22Rv1 (cell line): ENCODE results near the gene KLHL29.
A peak's percentile ranks its signal among the peaks of the same experiment; 100 is the strongest.
"Not testable (repeated sequence)": the region's sequence is repeated elsewhere in the genome, so short reads cannot be mapped to it uniquely, and the experiment has no call there.

ENCODE experiments used
- H3K27ac ChIP-seq: fragments of 450-650 bp; 2 replicates; pipeline ENCODE4 v1.5.1; 2017
- ZFX ChIP-seq: fragments of 450-650 bp; IDR thresholded peaks from 2 replicates; pipeline ENCODE4 v1.6.1; 2017; ENCODE audit warnings: antibody characterized with exemption, borderline replicate concordance
- TF ChIP-seq, protein P1 (sequence below): fragments of 450-650 bp; IDR thresholded peaks from 2 replicates; pipeline ENCODE4 v1.5.1; 2017; ENCODE audit warnings: mild to moderate bottlenecking

Gene KLHL29

DNA sequence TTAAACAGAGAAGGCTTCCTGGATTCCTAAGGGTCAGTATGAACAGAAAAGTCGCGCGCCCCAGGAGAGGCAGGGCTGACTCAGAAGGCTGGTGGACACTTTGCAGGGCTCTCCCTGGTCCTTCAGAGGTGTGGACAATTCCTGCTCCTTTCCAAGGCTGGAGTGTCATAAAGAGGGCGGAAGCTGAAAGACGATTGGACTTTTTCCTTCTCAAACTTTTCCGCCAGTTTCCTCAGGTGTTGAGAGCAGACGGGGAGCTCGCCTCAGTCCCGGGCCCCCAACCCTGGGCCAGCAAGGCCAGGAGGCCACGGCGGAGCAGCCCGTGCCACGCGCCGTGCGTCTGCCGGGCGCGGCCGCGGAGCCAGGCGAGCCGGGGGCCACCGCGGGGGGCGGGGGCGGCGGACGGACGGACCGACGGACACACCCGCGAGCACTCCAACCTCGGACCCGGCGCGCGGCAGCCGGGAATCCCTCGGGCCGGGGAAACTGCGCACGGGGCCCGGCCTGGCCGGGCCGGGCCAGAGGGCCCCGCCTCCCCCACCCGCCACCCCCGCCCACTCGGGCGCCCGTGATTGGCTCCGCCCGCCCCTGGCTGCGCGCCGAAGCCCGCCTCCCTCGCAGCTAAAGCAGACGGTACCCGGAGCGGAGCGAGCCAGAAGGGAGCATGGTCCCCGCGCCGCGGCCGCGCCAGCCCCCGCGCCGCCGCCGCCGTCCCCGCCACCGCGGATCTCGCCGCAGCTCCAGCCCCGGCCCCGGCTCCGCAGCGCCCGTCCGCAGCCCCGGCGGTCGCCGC lies at the start of gene KLHL29:
Gene KLHL29, plus strand, starts transcription at position 629 of the 793 bp plus-strand sequence. CDS start 177,018 bp downstream, outside the sequence.
- peak within 1 kb of the TSS; percentile 38; the same call in 1 of the 2 replicates for H3K27ac ChIP-seq
- TF ChIP-seq ZFX: no peak

DNA sequence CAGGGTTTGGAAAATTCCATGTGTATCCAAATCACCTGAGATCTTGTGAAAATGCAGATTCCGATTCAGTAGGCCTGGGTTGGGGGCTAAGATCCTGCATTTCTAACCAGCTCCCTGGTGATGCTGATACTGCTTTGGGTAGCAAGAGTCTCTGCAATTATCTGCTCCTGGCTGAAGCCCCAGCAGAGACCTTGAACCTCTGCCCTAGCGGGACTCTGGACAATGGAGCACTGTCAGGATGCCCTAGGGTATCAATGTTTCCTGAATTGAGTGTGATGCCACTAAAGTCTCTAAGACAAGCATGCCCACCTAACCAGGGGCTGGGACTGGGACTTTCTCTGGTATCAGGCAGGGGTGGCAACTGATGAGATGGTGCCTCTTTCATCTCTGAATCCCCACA lies 49.4 kb upstream of the KLHL29 start:
- H3K27ac ChIP-seq: no peak overlapping the region

DNA sequence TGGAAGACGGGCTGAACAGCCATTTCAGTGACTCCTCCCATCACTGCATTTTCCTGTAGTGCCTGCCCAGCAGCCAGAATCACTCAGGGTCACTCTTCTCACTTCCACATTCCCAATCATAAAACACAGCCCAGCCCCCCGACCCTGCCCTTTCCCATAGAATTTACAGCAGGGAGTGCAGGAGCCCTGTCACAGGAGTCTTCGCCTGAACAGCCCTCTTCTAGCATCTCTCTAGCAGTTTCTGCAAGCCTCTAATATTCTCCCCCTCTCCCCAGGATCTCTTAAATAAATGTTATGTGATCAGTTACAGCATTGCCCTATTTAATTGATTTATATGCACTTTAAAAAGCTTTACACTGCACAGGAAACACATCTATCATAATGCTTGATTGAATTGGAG lies 42.9 kb upstream of the KLHL29 start:
- no peak overlapping the region for H3K27ac ChIP-seq
- TF ChIP-seq, protein P1, sequence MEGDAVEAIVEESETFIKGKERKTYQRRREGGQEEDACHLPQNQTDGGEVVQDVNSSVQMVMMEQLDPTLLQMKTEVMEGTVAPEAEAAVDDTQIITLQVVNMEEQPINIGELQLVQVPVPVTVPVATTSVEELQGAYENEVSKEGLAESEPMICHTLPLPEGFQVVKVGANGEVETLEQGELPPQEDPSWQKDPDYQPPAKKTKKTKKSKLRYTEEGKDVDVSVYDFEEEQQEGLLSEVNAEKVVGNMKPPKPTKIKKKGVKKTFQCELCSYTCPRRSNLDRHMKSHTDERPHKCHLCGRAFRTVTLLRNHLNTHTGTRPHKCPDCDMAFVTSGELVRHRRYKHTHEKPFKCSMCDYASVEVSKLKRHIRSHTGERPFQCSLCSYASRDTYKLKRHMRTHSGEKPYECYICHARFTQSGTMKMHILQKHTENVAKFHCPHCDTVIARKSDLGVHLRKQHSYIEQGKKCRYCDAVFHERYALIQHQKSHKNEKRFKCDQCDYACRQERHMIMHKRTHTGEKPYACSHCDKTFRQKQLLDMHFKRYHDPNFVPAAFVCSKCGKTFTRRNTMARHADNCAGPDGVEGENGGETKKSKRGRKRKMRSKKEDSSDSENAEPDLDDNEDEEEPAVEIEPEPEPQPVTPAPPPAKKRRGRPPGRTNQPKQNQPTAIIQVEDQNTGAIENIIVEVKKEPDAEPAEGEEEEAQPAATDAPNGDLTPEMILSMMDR: no peak
- TF ChIP-seq ZFX: no peak

More for the DNA sequence above, 49.4 kb upstream of the KLHL29 start:
- TF ChIP-seq, protein P1: no peak
- TF ChIP-seq ZFX: no peak

DNA sequence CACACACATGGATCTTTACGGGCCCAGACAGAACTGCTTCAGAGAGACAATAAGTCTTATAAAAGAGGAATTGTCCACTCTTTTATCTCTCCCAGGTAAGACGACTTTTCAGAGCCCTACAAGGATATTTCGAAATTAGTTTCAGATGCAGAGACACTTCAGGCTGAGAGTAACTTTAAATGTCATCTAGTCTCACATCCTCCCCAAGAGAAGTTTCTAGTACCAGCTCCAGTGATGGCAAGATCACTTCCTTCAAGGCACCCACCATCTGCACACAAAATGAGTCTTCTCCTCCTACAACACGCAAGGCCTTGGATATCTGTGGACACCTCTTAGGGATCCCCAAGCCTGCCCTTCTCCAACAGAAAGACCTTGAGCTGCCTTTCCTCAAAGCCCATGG lies 39.0 kb upstream of the KLHL29 start:
- no peak for TF ChIP-seq ZFX
- TF ChIP-seq, protein P1: no peak
- no peak overlapping the region for H3K27ac ChIP-seq

DNA sequence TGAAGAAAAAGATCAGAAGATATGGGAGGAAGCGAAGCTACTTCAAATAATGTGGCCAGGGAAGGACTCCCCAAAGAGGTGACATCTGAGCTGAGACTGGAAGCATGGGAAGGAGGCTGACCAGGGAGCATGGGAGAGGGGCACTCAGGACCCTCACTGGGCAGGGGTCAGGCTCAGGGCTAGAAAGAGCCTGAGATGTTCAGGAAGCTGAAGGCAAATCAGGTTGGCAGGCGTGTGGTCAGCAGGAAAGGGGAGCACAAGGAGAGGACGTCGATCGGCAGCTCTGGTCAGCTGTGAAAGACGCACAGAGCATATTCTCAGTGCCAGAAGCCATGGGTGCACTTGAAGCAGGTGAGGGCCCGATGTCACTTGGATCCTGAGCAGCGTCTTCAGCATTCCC lies 38.2 kb upstream of the KLHL29 start:
- TF ChIP-seq ZFX: no peak
- TF ChIP-seq, protein P1: no peak
- no peak overlapping the region for H3K27ac ChIP-seq

DNA sequence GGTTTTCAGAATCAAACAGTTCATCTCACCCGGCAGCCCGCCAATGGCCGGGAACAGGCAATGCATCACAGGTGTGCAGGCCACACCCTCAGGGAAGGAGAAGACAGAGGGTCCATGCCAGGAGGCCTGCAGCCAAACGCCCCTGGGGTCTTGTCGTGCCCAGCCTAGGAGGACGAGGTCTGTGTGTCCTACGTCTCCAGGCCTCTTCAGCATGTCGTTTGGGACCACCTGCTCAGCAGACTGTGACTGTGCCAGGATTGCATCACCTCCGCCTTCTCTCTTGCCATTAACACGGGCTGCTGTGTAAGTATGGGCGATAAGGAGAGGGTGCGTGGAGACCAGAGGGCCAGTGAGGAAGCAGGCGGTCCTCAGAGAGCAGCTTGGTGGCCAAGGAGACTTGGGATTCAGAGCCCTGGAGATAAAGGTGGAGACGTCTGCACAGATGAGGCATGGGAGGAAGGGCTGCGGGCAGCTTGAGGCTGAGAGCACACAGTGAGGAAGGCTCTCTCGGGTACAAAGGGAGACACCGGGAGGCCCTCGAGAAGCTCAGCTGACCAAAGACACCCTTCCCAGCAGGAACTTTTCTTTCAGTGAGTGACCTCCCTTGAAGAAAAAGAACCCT lies 37.4 kb upstream of the KLHL29 start:
- H3K27ac ChIP-seq: no peak overlapping the region

DNA sequence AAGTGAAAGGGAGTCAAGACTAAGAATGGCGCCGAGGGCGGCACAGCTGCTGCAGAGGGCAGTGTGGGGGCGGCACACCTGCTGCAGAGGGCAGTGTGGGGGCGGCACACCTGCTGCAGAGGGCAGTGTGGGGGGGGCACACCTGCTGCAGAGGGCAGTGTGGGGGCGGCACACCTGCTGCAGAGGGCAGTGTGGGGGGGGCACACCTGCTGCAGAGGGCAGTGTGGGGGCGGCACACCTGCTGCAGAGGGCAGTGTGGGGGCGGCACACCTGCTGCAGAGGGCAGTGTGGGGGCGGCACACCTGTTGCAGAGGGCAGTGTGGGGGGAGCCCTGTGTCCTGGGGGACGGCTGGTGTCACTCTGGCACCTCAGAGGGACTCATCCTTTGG lies 36.9 kb upstream of the KLHL29 start:
- H3K27ac ChIP-seq: not testable (repeated sequence)

More for the DNA sequence above, 37.4 kb upstream of the KLHL29 start:
- no peak for TF ChIP-seq ZFX
- TF ChIP-seq, protein P1: no peak

DNA sequence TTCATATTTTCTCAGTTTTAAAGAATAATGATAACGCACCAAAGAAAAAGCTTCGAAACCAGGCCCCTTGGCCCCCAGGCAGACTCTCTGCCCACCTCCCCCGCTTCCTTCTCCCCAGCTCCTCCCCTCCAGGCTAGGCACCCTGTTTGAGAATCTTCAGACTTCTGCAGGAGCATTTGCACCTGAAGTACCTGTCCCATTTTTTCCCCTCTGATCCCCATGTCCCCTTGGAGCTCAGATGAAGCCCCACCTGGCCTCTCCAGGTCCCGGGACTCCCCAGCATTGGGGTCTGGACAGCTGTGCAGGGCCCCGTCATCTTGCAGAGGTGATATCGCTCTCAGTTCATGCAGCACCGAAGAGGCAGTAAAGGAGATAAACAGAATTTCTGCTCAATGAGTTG lies 35.5 kb upstream of the KLHL29 start:
- no peak for TF ChIP-seq ZFX
- TF ChIP-seq, protein P1: no peak
- no peak overlapping the region for H3K27ac ChIP-seq
